ENCODE data around the gene ITGA5.
A peak's percentile ranks its signal among the peaks of the same experiment; 100 is the strongest.

- TF ChIP-seq ZNF217 (CRISPR knock-in tag; IDR thresholded peaks at IDR 0.05): no peak
- TF ChIP-seq ZBTB7A (IDR thresholded peaks at IDR 0.05; ENCODE audit: borderline replicate concordance, control insufficient read depth, low read depth, low read length): no peak
- TF ChIP-seq NFYB (IDR thresholded peaks at IDR 0.05; ENCODE audit: extremely low read depth, insufficient read length): no peak
- TF ChIP-seq HDAC2 (IDR thresholded peaks at IDR 0.05): no peak
- no peak for TF ChIP-seq RFX5 (IDR thresholded peaks at IDR 0.05; ENCODE audit: low read depth, low read length)
- TF ChIP-seq MGA (IDR thresholded peaks at IDR 0.05): no peak
- no peak for TF ChIP-seq TEAD4 (IDR thresholded peaks at IDR 0.05; ENCODE audit: low read length)
- TF ChIP-seq TEAD4 (CRISPR knock-in tag; IDR thresholded peaks at IDR 0.05; ENCODE audit: borderline replicate concordance): no peak
- no peak for TF ChIP-seq CTCF (IDR thresholded peaks at IDR 0.05 in 2 of 3, conservative IDR thresholded peaks at IDR 0.05 in 1 of 3; ENCODE audit: insufficient read depth in 2 of 3, low read depth in 1 of 3, low read length in 3 of 3)
- TF ChIP-seq ZNF175 (CRISPR knock-in tag; IDR thresholded peaks at IDR 0.05; ENCODE audit: low read depth): peak; percentile 39; the same call in 1 of the 2 replicates
- no peak for TF ChIP-seq FIP1L1 (IDR thresholded peaks at IDR 0.05; ENCODE audit: low read depth, low read length, poor library complexity, severe bottlenecking)
- TF ChIP-seq ARHGAP35 (IDR thresholded peaks at IDR 0.05; ENCODE audit: partially characterized antibody): no peak
- TF ChIP-seq ZFP36 (IDR thresholded peaks at IDR 0.05; ENCODE audit: low read depth, low read length, partially characterized antibody): no peak
- TF ChIP-seq SPI1 (IDR thresholded peaks at IDR 0.05; ENCODE audit: borderline replicate concordance, low read depth, low read length): no peak
These were observed 65.9 kb downstream of the ITGA5 start for GRCh38 chr12:54352891-54353874.
